ENCODE data around the gene SELENOV.

DNA sequence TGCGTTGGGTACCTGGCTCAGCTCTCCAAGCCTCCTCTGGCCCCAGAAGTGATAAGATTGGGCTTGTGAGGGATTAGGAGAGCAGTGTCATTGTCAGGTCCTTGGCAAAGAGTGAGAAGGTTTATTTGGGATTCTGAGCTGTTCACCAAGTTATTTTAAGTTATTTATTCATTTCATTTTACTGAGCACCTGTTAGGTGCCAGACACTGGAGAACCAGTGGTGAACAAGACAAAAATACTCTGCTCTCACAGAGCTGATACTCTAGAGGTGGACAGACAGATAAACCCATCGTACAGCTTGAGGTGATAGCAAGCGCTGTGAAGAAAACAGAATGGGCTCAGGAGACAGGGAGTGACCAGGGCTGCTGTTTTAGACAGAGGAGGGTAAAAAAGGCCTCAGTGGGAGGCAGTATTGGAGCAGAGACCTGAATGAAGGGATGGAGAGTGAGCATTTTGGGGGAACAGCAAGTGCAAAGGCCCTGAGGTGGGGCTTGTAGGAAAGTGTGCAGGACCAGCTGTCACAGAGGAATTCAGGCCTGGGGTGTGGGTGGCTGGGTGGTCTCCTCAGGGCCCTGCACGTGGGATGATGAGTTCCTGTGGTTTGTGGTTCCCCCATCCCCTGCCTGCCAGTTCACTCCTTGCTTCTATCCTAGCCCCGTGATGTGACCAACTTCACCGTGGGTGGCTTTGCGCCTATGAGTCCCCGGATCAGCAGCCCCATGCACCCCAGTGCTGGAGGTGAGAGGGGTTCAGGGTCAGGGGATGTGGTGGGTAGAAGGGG lies 43.0 kb upstream of the SELENOV start:
- no peak for TF ChIP-seq POLR2A (IDR thresholded peaks at IDR 0.05)
- TF ChIP-seq, protein P1, sequence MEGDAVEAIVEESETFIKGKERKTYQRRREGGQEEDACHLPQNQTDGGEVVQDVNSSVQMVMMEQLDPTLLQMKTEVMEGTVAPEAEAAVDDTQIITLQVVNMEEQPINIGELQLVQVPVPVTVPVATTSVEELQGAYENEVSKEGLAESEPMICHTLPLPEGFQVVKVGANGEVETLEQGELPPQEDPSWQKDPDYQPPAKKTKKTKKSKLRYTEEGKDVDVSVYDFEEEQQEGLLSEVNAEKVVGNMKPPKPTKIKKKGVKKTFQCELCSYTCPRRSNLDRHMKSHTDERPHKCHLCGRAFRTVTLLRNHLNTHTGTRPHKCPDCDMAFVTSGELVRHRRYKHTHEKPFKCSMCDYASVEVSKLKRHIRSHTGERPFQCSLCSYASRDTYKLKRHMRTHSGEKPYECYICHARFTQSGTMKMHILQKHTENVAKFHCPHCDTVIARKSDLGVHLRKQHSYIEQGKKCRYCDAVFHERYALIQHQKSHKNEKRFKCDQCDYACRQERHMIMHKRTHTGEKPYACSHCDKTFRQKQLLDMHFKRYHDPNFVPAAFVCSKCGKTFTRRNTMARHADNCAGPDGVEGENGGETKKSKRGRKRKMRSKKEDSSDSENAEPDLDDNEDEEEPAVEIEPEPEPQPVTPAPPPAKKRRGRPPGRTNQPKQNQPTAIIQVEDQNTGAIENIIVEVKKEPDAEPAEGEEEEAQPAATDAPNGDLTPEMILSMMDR (IDR thresholded peaks at IDR 0.05): no peak

Data from Peyer's patch (tissue), 4 donors.